OCI-LY7 (cell line): ENCODE results near the gene GPR61.

Source experiments
- EZH2phosphoT487 ChIP-seq: fragments of 200-600 bp; sonication (generic); IDR thresholded peaks from 2 replicates; pipeline ENCODE4 v1.6.1; 2018; ENCODE audit warnings: low read depth, borderline replicate concordance, mild to moderate bottlenecking, mixed run types, antibody characterized with exemption, low read length, moderate library complexity, mixed read lengths
- TF ChIP-seq, protein P1 (sequence below): fragments of 200-600 bp; sonication (generic); conservative IDR thresholded peaks from 2 replicates; pipeline ENCODE4 v1.5.1; 2014; ENCODE audit warnings: mild to moderate bottlenecking, antibody characterized with exemption, low read length, moderate library complexity, mixed read lengths

DNA sequence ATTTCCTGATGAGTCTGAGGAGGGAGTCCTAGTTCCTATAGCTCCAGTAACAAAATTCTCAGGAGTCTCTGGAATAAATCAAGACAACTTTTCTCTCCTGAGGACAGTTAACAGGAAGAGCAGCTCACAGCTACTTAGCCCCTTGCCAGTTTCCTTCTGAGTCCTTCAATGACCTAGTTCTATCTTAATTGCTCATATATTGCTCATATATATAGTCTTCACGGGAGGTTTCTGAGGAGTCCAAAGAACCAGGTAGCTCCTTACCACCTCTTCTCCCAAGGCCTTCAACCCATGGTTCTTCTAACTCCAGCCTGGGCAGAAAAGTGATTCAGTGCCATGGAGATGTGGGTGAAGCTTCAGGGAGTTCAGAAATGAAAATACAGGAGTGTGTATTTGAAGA lies 34.7 kb upstream of the GPR61 start:
- TF ChIP-seq, protein P1, sequence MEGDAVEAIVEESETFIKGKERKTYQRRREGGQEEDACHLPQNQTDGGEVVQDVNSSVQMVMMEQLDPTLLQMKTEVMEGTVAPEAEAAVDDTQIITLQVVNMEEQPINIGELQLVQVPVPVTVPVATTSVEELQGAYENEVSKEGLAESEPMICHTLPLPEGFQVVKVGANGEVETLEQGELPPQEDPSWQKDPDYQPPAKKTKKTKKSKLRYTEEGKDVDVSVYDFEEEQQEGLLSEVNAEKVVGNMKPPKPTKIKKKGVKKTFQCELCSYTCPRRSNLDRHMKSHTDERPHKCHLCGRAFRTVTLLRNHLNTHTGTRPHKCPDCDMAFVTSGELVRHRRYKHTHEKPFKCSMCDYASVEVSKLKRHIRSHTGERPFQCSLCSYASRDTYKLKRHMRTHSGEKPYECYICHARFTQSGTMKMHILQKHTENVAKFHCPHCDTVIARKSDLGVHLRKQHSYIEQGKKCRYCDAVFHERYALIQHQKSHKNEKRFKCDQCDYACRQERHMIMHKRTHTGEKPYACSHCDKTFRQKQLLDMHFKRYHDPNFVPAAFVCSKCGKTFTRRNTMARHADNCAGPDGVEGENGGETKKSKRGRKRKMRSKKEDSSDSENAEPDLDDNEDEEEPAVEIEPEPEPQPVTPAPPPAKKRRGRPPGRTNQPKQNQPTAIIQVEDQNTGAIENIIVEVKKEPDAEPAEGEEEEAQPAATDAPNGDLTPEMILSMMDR, result no peak
- TF ChIP-seq EZH2phosphoT487, result no peak
